Naive B cell (primary cell): ENCODE data around the gene SPDYC. TPM values are rescaled to one million over a fixed set of nuclear protein-coding genes. Genes with fewer than 3 reads are reported as not detected.
A peak's percentile ranks its signal among the peaks of the same experiment; 100 is the strongest.

Experiments used
- ATAC-seq, 2 donors: fragments of 150-1000 bp; cut with Tn5 transposase; 2 replicates each; pipeline ENCODE4 v1.10.0; 2021; ENCODE audit warnings: low read depth in 2 of 2, mild to moderate bottlenecking in 2 of 2, moderate library complexity in 2 of 2
- DNase-seq: peaks from one replicate; pipeline ENCODE4 v3.0.0; 2022
- H3K27ac Mint-ChIP-seq, 6 donors: one replicate each; pipeline ENCODE4 v1.8.0; 2020 to 2022; ENCODE audit warnings: mild to moderate bottlenecking in 6 of 6, mixed read lengths in 6 of 6, moderate library complexity in 5 of 6, inconsistent platforms in 2 of 6
- H3K27me3 Mint-ChIP-seq, 3 donors: one replicate each; pipeline ENCODE4 v1.8.0; 2021 to 2022; ENCODE audit warnings: mixed read lengths in 3 of 3, mild to moderate bottlenecking in 1 of 3
- H3K36me3 Mint-ChIP-seq, 2 donors: one replicate each; pipeline ENCODE4 v1.8.0; 2020 to 2022; ENCODE audit warnings: mixed read lengths in 2 of 2, inconsistent platforms in 1 of 2, mild to moderate bottlenecking in 1 of 2
- H3K4me1 Mint-ChIP-seq, 3 donors: one replicate each; pipeline ENCODE4 v1.8.0; 2020 to 2022; ENCODE audit warnings: mixed read lengths in 3 of 3, inconsistent platforms in 1 of 3, mild to moderate bottlenecking in 1 of 3, moderate library complexity in 1 of 3
- H3K4me3 Mint-ChIP-seq, 8 donors: one replicate each; pipeline ENCODE4 v1.8.0; 2020 to 2022; ENCODE audit warnings: mild to moderate bottlenecking in 8 of 8, mixed read lengths in 8 of 8, moderate library complexity in 8 of 8, inconsistent platforms in 2 of 8
- H3K9me3 Mint-ChIP-seq, 7 donors: one replicate each; pipeline ENCODE4 v1.8.0; 2020 to 2022; ENCODE audit warnings: mixed read lengths in 7 of 7, mild to moderate bottlenecking in 5 of 7, inconsistent platforms in 2 of 7, moderate library complexity in 1 of 7
- polyA plus RNA-seq, 6 donors: library from polyadenylated mRNA; unstranded; fragments of 300-500 nt; fragmentation: Illumina TruSeq; gene quantifications; one replicate each; pipeline ENCODE4 v1.2.3, GENCODE V29; 2021; ENCODE audit warnings: low read depth in 6 of 6

SPDYC gene
- polyA plus RNA-seq, 6 donors from 2014 or later = 0.48 TPM; not detected in 5

GRCh38 chr11:65207918-65208784 lies 38.1 kb downstream of the SPDYC start:
- Mint-ChIP-seq H3K9me3 (no peaks in the 10 kb centered on the region), H3K4me1 (peaks cover 7 to 23% (median 18%) of the 10 kb centered on the region in 3 donors), H3K4me3 (no peak overlapping the region), H3K27ac (no peak overlapping the region), H3K27me3 (no peaks in the 10 kb centered on the region), H3K36me3 (peaks cover 11 to 22% of the 10 kb centered on the region in 2 donors)
- DNase-seq = no peak
- ATAC-seq = no peak

- no peak for ATAC-seq
- Mint-ChIP-seq H3K9me3 (no peaks in the 10 kb centered on the region), H3K36me3 (peaks cover 11 to 22% of the 10 kb centered on the region in 2 donors), H3K4me3 (peak overlapping the region in 1 of 8 donors; percentile 58), H3K27me3 (no peaks in the 10 kb centered on the region), H3K4me1 (peaks cover 10 to 29% (median 21%) of the 10 kb centered on the region in 3 donors), H3K27ac (peak overlapping the region in 3 of 6 donors; percentile 28 to 67 (median 43))
- no peak for DNase-seq
Measured at GRCh38 chr11:65208785-65209710, 39.0 kb downstream of the SPDYC start.

- Mint-ChIP-seq H3K4me1 (peaks cover 12 to 29% (median 21%) of the 10 kb centered on the region in 3 donors), H3K4me3 (no peak overlapping the region), H3K9me3 (no peaks in the 10 kb centered on the region), H3K36me3 (peaks cover 11 to 16% of the 10 kb centered on the region in 2 donors), H3K27ac (no peak overlapping the region), H3K27me3 (no peaks in the 10 kb centered on the region)
- ATAC-seq = no peak
- no peak for DNase-seq
Measured at GRCh38 chr11:65209711-65210360, 39.8 kb downstream of the SPDYC start.

GRCh38 chr11:65210361-65210731 lies 40.3 kb downstream of the SPDYC start:
- DNase-seq (no peak), ATAC-seq (no peak)
- Mint-ChIP-seq H3K27me3 (no peaks in the 10 kb centered on the region), H3K9me3 (peaks cover 0 to under 1% (median 0%) of the 10 kb centered on the region in 7 donors), H3K27ac (no peak overlapping the region), H3K4me3 (no peak overlapping the region), H3K36me3 (peaks cover 11 to 15% of the 10 kb centered on the region in 2 donors), H3K4me1 (peaks cover 16 to 27% (median 23%) of the 10 kb centered on the region in 3 donors)

DNA sequence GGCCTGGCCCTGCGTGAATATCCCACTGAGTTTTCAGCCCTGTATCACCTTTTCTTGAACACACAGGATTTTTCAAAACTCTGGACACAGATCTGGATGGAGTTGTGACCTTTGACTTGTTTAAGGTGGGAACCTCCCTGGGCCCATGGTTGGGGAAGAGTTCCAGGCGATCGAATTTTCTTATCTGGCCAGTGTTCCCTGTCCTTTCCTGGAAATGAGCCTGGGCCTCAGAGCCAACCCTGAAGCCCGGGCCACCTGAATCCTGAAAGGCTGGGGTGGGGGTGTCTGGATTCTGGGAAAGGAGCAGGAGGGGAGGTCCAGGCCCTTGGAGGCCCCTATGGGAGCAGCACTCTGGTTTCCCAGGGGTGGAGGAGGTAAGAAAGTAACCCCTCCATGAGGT lies 40.7 kb downstream of the SPDYC start:
- no peak for DNase-seq
- peaks cover 20 to 27% (median 27%) of the 10 kb centered on the region in 3 donors for H3K4me1 Mint-ChIP-seq
- ATAC-seq = no peak
- no peaks in the 10 kb centered on the region for H3K27me3 Mint-ChIP-seq
- H3K4me3 Mint-ChIP-seq = no peak overlapping the region
- H3K27ac Mint-ChIP-seq = no peak overlapping the region
- peaks cover 11 to 15% of the 10 kb centered on the region in 2 donors for H3K36me3 Mint-ChIP-seq
- peaks cover 0 to 4% (median 0%) of the 10 kb centered on the region in 7 donors for H3K9me3 Mint-ChIP-seq

DNA sequence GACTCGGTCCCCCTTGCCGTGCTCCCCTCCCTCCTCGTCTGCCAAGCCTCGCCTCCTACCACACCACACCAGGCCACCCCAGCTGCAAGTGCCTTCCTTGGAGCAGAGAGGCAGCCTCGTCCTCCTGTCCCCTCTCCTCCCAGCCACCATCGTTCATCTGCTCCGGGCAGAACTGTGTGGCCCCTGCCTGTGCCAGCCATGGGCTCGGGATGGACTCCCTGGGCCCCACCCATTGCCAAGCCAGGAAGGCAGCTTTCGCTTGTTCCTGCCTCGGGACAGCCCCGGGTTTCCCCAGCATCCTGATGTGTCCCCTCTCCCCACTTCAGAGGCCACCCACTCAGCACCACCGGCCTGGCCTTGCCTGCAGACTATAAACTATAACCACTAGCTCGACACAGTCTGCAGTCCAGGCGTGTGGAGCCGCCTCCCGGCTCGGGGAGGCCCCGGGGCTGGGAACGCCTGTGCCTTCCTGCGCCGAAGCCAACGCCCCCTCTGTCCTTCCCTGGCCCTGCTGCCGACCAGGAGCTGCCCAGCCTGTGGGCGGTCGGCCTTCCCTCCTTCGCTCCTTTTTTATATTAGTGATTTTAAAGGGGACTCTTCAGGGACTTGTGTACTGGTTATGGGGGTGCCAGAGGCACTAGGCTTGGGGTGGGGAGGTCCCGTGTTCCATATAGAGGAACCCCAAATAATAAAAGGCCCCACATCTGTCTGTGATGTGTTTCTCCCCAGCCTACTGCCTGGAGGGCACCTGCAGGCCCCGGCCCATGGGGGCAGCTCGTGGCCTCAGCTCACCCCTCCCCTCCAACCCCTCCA lies 41.5 kb downstream of the SPDYC start:
- Mint-ChIP-seq H3K27me3 (no peaks in the 10 kb centered on the region), H3K36me3 (peaks cover 11 to 15% of the 10 kb centered on the region in 2 donors), H3K27ac (peak overlapping the region in 2 of 6 donors; percentile 47), H3K9me3 (peaks cover 0 to 5% (median 0%) of the 10 kb centered on the region in 7 donors), H3K4me3 (no peak overlapping the region), H3K4me1 (peaks cover 21 to 31% (median 27%) of the 10 kb centered on the region in 3 donors)
- ATAC-seq (no peak), DNase-seq (no peak)

GRCh38 chr11:65212226-65212801 lies 42.3 kb downstream of the SPDYC start:
- ATAC-seq = no peak
- H3K27ac Mint-ChIP-seq = peak overlapping the region in 2 of 6 donors; percentile 47 to 87
- no peaks in the 10 kb centered on the region for H3K27me3 Mint-ChIP-seq

GRCh38 chr11:65213322-65214211 lies 43.5 kb downstream of the SPDYC start:
- no peak for ATAC-seq
- peak overlapping the region in 3 of 8 donors; percentile 15 to 41 (median 29) for H3K4me3 Mint-ChIP-seq
- H3K27ac Mint-ChIP-seq = peak overlapping the region in 2 of 6 donors; percentile 47 to 83

More at GRCh38 chr11:65212226-65212801, 42.3 kb downstream of the SPDYC start:
- peaks cover 11 to 15% of the 10 kb centered on the region in 2 donors for H3K36me3 Mint-ChIP-seq
- DNase-seq = no peak
- peaks cover 19 to 28% (median 27%) of the 10 kb centered on the region in 3 donors for H3K4me1 Mint-ChIP-seq
- peak overlapping the region in 1 of 8 donors; percentile 55 for H3K4me3 Mint-ChIP-seq
- peaks cover 0 to 5% (median 0%) of the 10 kb centered on the region in 7 donors for H3K9me3 Mint-ChIP-seq

DNA sequence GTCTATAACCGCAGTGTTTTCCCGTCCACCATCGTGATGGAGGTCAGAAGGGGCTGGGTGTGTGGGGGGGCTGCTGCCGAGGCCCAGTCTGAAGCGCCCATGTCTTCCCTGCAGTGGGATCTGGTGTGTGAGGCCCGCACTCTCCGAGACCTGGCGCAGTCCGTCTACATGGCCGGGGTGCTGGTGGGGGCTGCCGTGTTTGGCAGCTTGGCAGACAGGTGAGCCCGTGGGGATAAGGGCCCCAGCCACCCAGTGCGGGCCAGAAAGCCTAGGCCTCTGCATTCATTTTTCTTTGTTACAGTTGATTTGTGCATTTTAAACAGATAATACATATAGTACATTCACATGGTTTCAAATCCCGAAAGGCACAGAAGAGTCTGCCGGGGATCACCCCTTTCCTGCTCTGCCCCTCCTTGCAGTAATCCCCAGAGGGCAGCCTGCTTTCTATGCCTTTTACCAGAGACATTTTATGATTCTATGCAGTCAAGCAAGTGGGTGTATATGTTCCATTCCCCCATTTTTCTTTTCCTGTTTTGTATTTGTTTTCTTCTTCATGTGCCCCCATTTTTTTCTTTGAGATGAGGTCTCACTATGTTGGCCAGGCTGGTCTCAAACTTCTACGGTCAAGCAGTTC lies 44.3 kb downstream of the SPDYC start:
- no peak for DNase-seq
- peaks cover 0 to 5% (median 0%) of the 10 kb centered on the region in 7 donors for H3K9me3 Mint-ChIP-seq
- no peak for ATAC-seq
- H3K4me1 Mint-ChIP-seq = peaks cover 19 to 23% (median 22%) of the 10 kb centered on the region in 3 donors
- H3K27me3 Mint-ChIP-seq = no peaks in the 10 kb centered on the region
- peak overlapping the region in 4 of 6 donors; percentile 4 to 52 (median 32) for H3K27ac Mint-ChIP-seq
- peaks cover 5 to 6% of the 10 kb centered on the region in 2 donors for H3K36me3 Mint-ChIP-seq
- peak overlapping the region in 5 of 8 donors; percentile 3 to 68 (median 41) for H3K4me3 Mint-ChIP-seq

More at GRCh38 chr11:65213322-65214211, 43.5 kb downstream of the SPDYC start:
- no peak for DNase-seq
- H3K36me3 Mint-ChIP-seq = peaks cover 11 to 14% of the 10 kb centered on the region in 2 donors
- H3K4me1 Mint-ChIP-seq = peaks cover 19 to 28% (median 27%) of the 10 kb centered on the region in 3 donors
- no peaks in the 10 kb centered on the region for H3K27me3 Mint-ChIP-seq
- H3K9me3 Mint-ChIP-seq = peaks cover 0 to 5% (median 0%) of the 10 kb centered on the region in 7 donors

DNA sequence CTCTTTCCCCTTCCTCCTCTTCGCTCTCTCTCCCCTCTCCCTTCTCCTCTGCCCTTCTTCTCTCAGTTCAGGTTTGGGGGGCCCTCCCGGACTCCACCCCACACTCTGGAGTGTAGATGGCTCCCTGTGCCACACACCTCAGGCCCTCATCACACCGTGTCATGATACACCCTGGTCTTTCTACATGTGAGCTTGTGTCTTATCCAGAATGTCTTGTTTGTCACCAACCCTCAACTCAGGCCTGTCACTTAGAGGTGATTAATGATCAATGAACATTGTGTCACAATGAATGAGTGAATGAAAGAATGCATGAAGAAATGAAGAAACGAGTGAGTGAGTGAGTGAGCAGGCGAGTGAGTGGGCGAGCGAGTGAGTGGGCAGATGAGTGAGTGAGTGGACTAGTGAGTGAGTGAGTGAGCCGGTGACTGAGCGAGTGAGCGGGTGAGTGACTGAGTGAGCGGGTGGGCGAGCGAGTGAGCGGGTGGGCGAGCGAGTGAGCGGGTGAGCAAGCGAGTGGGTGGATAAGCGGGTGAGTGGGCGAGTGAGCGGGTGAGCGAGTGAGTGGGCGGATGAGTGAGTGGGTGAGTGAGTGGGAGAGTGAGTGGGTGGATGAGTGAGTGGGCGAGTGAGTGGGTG lies 45.5 kb downstream of the SPDYC start:
- Mint-ChIP-seq H3K27ac (peak overlapping the region in 5 of 6 donors; percentile 1 to 81 (median 51)), H3K4me1 (peaks cover 19 to 23% (median 22%) of the 10 kb centered on the region in 3 donors), H3K4me3 (peak overlapping the region in 1 of 8 donors; percentile 47), H3K27me3 (no peaks in the 10 kb centered on the region), H3K9me3 (peaks cover 0 to 5% (median 0%) of the 10 kb centered on the region in 7 donors), H3K36me3 (peaks cover 0 to 1% of the 10 kb centered on the region in 2 donors)
- ATAC-seq (no peak), DNase-seq (no peak)
